Esophagus squamous epithelium (tissue), 5 donors: ENCODE results near the gene AURKA. TPM values are rescaled to one million over a fixed set of nuclear protein-coding genes. Genes with fewer than 3 reads are reported as not detected.

Experiments used
- DNase-seq: peaks from one replicate; lab custom pipeline; 2025; lab: John Stamatoyannopoulos, UW
- H3K27ac ChIP-seq, 4 donors: fragments of 200-600 bp; sonication (generic); one replicate each; pipeline ENCODE4 v1.5.1; 2016 to 2019; ENCODE audit warnings: mild to moderate bottlenecking in 1 of 4
- H3K27me3 ChIP-seq, 4 donors: fragments of 200-600 bp; sonication (generic); 1 replicate in 3 of 4; 2 replicates in 1 of 4; pipeline versions ENCODE4 v1.5.1 to v1.6.0; 2017 to 2021; ENCODE audit warnings: antibody characterized with exemption in 1 of 4
- H3K36me3 ChIP-seq, 3 donors: fragments of 200-600 bp; sonication (generic); one replicate each; pipeline ENCODE4 v1.5.1; 2016 to 2019
- H3K4me1 ChIP-seq, 3 donors: fragments of 200-600 bp; sonication (generic); one replicate each; pipeline ENCODE4 v1.5.1; 2017 to 2019
- H3K4me3 ChIP-seq, 4 donors: fragments of 200-600 bp; sonication (generic); 1 replicate in 3 of 4; 2 replicates in 1 of 4; pipeline ENCODE4 v1.5.1; 2016 to 2019; ENCODE audit warnings: mild to moderate bottlenecking in 2 of 4, moderate library complexity in 1 of 4
- H3K9me3 ChIP-seq, 3 donors: fragments of 200-600 bp; sonication (generic); one replicate each; pipeline ENCODE4 v1.5.1; 2016 to 2019
- CTCF ChIP-seq, 6 experiments: fragments of 450-650 bp in 4 of 6; fragments of 200-600 bp in 2 of 6; sonication (generic) in 2 of 6; IDR thresholded peaks; one replicate each; pipeline ENCODE4 v1.5.1; 2016 to 2019; ENCODE audit warnings: antibody characterized with exemption in 6 of 6, mild to moderate bottlenecking in 4 of 6, moderate library complexity in 4 of 6
- POLR2A ChIP-seq, 4 donors: fragments of 450-650 bp; IDR thresholded peaks; one replicate each; pipeline ENCODE4 v1.6.1; 2017; ENCODE audit warnings: antibody characterized with exemption in 4 of 4, mild to moderate bottlenecking in 4 of 4, moderate library complexity in 3 of 4
- WGBS, 2 donors: methylation state at CpG; one replicate each; pipeline ENCODE4 v1.1.5; 2018; 5-methylcytosine and 5-hydroxymethylcytosine counted together
- intact Hi-C: fragments of 100-400 bp; cut with DNase I; formaldehyde crosslinking; loops from one replicate; pipeline ENCODE4 v1.15.0; 2022
- total RNA-seq, 4 donors: library from RNA; depleted of rRNA; stranded (reverse); fragments of >200 nt; gene quantifications; one replicate each; pipeline ENCODE4 v1.1.0, GENCODE V29; 2016
- donor health status: DM: yes; HTN: yes; CAD: no.

Gene AURKA
- total RNA-seq, result 10 to 100 TPM in 2 of 4 donors, 1 to 10 TPM in 2; 2.9 to 25.8 (median 12.3) TPM

DNA sequence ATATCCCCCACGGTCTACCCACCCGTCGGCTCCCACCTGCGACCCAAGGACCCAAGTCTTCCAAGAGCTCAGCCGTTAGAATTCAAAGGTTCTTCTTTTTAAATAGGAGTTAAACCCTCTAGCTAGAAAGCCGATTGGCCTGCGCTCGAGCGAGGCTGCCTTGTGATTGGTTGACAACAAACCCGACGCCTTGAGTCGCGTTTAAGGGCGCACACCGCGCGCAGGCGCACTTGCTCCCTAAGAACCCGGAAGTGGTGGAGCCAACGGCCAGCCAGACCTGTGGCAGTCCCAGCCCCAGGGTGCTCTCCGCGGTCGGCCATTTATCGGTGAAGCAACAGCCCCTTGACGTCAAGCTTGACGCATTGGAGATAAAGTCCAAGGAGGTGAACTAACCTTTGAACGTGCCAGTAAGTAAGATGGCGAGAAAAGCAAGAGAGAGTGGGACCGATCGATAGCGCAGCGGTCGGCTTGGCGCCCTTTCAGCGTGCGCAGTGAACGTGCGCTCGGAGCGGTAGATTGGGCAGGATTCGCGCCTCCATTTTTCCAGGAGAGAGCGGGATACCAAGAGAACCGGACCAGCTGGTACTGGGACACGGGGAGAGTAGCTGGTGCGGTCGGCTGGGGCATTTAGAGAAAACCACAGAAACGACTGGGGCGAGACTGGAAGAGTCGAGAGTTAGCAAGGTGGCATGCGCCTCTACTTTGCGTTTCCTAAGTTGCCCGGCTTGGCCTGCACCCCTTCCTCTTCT, at the start of gene AURKA, which contains the start of gene CSTF1:
TSS of gene AURKA (minus strand) at position 84 of the 749 bp plus-strand sequence. CDS start 4,018 bp downstream, outside the sequence.
TSS of gene CSTF1 (plus strand) at position 514 of the 749 bp plus-strand sequence. CDS start 2,908 bp downstream, outside the sequence.
- WGBS, 2 donors, result 0 to 1% methylated on average over 25 to 30 of the region's 53 CpGs
- intact Hi-C loops, result loop anchor here (10.0 kb wide), 1 partner anchor 72 kb away; the partner anchor contains the start of gene RTF2
- Histone ChIP-seq H3K27me3 (no peaks in the 10 kb centered on the region), H3K4me1 (peaks cover 19 to 38% (median 22%) of the 10 kb centered on the region in 3 donors), H3K27ac (peak within 1 kb of the TSS; percentile 83 to 96 (median 90)), H3K36me3 (peaks cover under 1 to 33% (median 6%) of the 10 kb centered on the region in 3 donors), H3K4me3 (peak within 1 kb of the TSS; percentile 71 to 92 (median 82)), H3K9me3 (no peaks in the 10 kb centered on the region)
- TF ChIP-seq POLR2A (IDR thresholded peaks at IDR 0.05) (peak in 2 of 4 donors; percentile 26 to 33), CTCF (IDR thresholded peaks at IDR 0.05) (peak in 1 of 6 experiments; percentile 22)
- DNase-seq, result peak; percentile 96

DNA sequence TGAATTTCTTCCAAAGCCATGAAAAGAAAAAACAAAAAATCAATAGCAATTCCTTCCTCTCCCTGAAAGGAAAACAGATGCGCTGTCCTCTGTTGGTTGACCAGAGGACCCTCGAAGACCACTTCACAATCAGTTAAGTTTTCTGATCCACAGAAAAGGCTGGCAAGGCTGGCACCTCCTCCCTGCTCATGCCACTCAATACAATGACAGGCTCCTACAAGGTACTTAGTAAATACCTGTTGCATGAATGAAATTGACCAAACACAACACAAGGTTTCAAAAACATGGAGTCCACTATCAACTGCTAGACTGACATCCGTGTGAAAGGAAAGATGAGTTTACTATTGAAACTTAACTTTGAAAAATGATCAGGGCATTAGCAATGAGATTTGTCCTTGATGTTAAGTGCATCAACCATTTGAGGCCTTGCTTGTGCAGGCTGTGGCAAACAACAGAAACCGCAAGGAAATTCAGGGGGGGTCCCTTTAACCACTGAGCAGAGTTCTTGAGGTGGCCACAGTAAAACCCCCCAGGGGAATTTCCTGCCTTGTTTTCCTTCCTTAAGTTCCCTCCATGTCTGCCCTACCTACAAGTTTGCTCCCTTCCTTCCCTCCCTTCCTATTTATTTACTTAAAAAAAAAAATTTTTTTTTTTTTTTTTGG, 48.5 kb upstream of the AURKA start:
- no peak overlapping the region for H3K4me3 ChIP-seq
- TF ChIP-seq CTCF (IDR thresholded peaks at IDR 0.05) (no peak), POLR2A (IDR thresholded peaks at IDR 0.05) (no peak)
- peaks cover 0 to 37% (median 4%) of the 10 kb centered on the region in 3 donors for H3K4me1 ChIP-seq
- 59 to 66% methylated on average over 4 of the region's 4 CpGs for WGBS, 2 donors
- no peaks in the 10 kb centered on the region for H3K9me3 ChIP-seq
- intact Hi-C loops, result no loop called here
- H3K27ac ChIP-seq, result peak overlapping the region in 2 of 4 donors; percentile 55 to 56
- no peaks in the 10 kb centered on the region for H3K36me3 ChIP-seq
- DNase-seq, result no peak
- no peaks in the 10 kb centered on the region for H3K27me3 ChIP-seq

DNA sequence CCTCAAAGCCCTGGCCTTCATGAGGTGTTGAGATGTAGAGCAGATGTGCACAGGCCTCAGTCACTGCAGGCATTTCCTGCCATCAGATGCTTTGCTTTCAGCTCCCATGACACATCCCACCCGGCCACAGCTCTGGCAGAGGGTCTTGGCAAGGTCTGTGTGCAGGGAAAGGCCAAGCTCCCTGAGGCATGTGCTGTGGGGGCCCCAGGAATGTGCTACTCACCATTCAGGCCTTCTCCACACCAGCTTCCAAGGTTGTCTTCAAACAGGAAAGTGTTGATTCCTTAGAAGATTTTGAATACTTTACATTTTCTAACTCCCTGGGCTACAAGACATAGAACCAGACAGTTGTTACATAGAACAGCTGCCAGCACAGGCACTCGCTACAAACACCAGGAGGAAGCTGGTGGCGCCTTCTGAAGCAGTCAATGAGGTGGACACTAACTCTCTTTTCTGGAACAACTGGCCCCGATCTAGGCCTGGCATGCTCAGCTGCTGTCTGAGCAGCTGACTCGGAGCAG, 47.8 kb upstream of the AURKA start:
- peaks cover 0 to 37% (median 4%) of the 10 kb centered on the region in 3 donors for H3K4me1 ChIP-seq
- 51 to 52% methylated on average over 2 to 5 of the region's 5 CpGs for WGBS, 2 donors
- H3K36me3 ChIP-seq, result no peaks in the 10 kb centered on the region
- H3K4me3 ChIP-seq, result no peak overlapping the region
- intact Hi-C loops, result no loop called here
- DNase-seq, result no peak
- no peaks in the 10 kb centered on the region for H3K27me3 ChIP-seq
- H3K27ac ChIP-seq, result peak overlapping the region in 2 of 4 donors; percentile 55 to 56
- H3K9me3 ChIP-seq, result no peaks in the 10 kb centered on the region
- TF ChIP-seq CTCF (IDR thresholded peaks at IDR 0.05), result no peak
- TF ChIP-seq POLR2A (IDR thresholded peaks at IDR 0.05), result no peak

DNA sequence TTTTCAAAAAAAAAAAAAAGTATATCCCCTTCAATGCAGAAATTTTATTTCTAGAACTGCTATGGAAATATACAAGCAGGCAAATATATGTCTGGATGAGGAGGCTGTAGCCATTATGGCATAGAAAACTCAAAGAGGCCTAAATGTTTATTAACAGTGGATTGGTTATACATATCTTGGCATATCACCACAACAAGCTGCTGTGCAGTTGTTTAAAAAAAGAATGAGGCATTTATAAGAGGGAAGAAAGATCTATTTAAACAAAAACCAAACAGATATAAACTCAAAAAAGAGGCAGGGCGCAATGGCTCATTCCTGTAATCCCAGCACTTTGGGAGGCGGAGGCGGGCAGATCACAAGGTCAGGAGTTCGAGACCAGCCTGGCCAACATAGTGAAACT, 46.3 kb upstream of the AURKA start:
- Histone ChIP-seq H3K27me3 (no peaks in the 10 kb centered on the region), H3K36me3 (no peaks in the 10 kb centered on the region), H3K4me3 (no peak overlapping the region), H3K27ac (no peak overlapping the region), H3K4me1 (peaks cover 0 to 46% (median 13%) of the 10 kb centered on the region in 3 donors), H3K9me3 (no peaks in the 10 kb centered on the region)
- intact Hi-C loops, result no loop called here
- no peak for TF ChIP-seq POLR2A (IDR thresholded peaks at IDR 0.05)
- no peak for TF ChIP-seq CTCF (IDR thresholded peaks at IDR 0.05)
- 78 to 90% methylated on average over 4 of the region's 4 CpGs for WGBS, 2 donors
- DNase-seq, result no peak
